ENCODE data around the gene RIPOR3.

- TF ChIP-seq, protein P1, sequence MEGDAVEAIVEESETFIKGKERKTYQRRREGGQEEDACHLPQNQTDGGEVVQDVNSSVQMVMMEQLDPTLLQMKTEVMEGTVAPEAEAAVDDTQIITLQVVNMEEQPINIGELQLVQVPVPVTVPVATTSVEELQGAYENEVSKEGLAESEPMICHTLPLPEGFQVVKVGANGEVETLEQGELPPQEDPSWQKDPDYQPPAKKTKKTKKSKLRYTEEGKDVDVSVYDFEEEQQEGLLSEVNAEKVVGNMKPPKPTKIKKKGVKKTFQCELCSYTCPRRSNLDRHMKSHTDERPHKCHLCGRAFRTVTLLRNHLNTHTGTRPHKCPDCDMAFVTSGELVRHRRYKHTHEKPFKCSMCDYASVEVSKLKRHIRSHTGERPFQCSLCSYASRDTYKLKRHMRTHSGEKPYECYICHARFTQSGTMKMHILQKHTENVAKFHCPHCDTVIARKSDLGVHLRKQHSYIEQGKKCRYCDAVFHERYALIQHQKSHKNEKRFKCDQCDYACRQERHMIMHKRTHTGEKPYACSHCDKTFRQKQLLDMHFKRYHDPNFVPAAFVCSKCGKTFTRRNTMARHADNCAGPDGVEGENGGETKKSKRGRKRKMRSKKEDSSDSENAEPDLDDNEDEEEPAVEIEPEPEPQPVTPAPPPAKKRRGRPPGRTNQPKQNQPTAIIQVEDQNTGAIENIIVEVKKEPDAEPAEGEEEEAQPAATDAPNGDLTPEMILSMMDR (IDR thresholded peaks at IDR 0.05; ENCODE audit: low read length) = no peak
- TF ChIP-seq EZH2 (IDR thresholded peaks at IDR 0.05; ENCODE audit: borderline replicate concordance, low read length) = no peak
These were observed 58.6 kb downstream of the RIPOR3 start for GRCh38 chr20:50632701-50633100.
